HFF-Myc (cell line): ENCODE measurements around the gene HTR4.

Experiments
- DNase-seq: peaks from one replicate; pipeline ENCODE4 v3.0.0-alpha.2; 2011; ENCODE audit warnings: low read depth; ENCODE audit errors: extremely low read depth
- H3K4me3 ChIP-seq: replicated peaks from 2 replicates; pipeline ENCODE4 v1.5.1; 2011; ENCODE audit warnings: low read depth, mild to moderate bottlenecking, control low read depth, low read length
- TF ChIP-seq, protein P1 (sequence below): IDR thresholded peaks from 2 replicates; pipeline ENCODE4 v1.5.1; 2012; ENCODE audit warnings: mild to moderate bottlenecking, low read depth, low read length, control low read depth; ENCODE audit errors: missing control alignments

Gene HTR4

DNA sequence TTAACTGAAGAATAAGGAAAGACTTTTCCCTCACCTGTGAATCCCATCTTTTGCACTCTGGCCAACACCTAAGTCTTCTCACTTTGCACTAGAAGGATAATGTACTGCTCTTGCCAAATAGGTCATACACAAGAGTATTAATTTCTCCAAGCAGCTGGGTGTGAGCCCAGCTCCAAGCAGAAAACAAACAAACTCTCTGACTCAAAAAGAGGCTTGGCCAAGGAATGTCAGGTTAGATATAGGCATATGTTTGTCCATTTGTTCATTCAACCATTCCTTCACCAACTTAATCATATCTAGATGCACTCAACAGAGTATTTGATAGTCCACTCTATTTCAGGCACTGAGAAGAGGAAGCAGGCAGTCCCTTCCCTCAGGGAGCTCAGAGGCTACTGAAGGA lies 84.4 kb downstream of the HTR4 start:
- TF ChIP-seq, protein P1, sequence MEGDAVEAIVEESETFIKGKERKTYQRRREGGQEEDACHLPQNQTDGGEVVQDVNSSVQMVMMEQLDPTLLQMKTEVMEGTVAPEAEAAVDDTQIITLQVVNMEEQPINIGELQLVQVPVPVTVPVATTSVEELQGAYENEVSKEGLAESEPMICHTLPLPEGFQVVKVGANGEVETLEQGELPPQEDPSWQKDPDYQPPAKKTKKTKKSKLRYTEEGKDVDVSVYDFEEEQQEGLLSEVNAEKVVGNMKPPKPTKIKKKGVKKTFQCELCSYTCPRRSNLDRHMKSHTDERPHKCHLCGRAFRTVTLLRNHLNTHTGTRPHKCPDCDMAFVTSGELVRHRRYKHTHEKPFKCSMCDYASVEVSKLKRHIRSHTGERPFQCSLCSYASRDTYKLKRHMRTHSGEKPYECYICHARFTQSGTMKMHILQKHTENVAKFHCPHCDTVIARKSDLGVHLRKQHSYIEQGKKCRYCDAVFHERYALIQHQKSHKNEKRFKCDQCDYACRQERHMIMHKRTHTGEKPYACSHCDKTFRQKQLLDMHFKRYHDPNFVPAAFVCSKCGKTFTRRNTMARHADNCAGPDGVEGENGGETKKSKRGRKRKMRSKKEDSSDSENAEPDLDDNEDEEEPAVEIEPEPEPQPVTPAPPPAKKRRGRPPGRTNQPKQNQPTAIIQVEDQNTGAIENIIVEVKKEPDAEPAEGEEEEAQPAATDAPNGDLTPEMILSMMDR: no peak
- no peak overlapping the region for H3K4me3 ChIP-seq
- no peak for DNase-seq

DNA sequence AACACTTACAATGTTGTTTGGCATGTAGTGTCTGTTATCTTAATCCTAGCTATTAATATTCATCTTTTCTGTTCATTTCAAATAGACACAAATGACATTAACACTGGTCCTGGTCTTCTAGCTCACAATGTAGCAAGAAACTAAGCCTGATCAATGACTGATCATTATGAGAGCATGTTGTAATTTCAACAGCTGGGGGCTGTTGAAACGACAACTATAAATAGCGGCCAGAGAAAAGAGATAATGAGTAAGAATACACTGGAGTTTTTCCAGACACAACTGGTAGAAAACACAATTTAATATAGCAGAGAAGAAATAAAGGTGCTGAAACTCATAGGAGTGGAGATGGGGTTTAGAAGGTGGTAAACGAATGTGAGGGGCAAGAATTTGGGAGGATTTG lies 89.2 kb downstream of the HTR4 start:
- no peak overlapping the region for H3K4me3 ChIP-seq
- TF ChIP-seq, protein P1: no peak
- no peak for DNase-seq

DNA sequence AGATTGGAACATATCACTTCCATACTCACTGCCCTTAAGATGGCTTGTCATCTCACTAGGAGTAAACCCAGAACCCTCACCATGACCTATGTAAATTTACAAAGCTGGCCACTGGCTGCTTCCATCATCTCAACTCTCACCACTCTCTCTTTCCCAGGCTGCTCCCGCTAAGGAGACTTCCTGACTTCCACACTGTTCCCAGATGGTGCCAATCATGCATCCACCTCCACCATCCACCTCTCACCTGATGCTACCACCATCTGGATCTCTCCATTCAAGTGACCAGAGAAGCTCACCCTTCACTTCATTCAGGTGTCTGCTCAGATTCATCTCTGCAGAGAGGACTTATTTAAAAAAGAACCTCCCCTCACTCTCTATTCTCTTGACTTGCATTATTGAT lies 91.3 kb downstream of the HTR4 start:
- TF ChIP-seq, protein P1: no peak
- no peak for DNase-seq
- no peak overlapping the region for H3K4me3 ChIP-seq

DNA sequence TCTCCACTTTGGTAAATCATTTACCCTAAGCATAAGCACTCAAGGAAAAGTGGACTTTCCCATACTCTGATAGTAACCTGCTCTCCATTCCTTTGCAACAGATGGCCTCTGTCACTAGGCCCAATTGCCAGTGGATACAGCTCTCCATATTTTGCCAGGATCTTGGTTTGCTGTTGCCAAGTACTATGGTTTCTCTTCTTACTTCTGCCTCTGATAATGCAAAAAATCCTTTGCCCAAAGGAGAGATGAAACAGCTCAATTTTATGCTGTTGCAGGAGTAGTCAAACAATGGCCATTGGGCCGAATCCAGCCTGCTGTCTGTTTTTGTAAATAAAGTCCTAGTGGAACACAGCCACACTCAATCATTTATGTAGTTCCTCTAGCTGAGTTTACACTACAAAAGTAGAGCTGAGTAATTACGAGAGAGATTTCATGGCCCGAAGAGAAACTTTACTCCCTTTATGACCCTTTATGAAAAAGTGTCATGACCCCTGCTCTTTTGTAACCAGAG lies 92.5 kb downstream of the HTR4 start:
- TF ChIP-seq, protein P1: no peak
- no peak for DNase-seq
- no peak overlapping the region for H3K4me3 ChIP-seq

DNA sequence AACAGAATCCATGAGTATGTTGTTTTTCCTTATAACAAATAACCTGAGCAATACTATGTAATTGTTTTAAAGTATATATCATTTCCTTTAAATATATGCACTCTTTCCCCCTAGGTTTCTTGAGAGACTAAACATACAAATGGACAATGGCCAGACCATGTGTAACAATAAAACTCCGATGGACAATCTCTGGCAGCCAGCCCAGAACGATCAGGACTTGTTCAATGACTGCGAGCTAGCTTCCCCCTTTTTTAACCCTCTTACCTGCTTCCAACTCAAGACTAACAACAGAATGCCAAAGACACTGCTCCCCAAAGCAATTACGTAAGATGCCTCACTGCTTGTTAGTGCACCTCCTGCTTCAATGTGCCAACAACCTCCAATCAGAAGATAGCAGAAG lies 94.9 kb downstream of the HTR4 start:
- TF ChIP-seq, protein P1: no peak
- H3K4me3 ChIP-seq: no peak overlapping the region
- DNase-seq: no peak

DNA sequence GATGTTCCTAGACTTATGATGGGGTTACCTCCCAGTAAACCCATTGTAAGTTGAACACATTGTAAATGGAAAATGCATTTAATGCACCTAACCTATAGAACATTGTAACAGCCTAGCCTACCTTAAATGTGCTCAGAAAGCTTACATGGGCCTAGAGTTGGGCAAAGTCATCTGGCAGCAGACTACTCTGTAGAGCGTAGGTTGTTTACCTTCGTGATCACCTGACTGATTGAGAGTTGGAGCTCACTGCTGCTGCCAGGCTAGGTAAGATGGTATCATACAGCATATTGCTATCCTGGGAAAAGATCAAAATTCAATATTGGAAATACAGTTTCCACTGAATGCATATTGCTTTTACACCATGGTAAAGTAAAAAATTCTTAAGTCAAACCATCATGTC lies 95.4 kb downstream of the HTR4 start:
- TF ChIP-seq, protein P1: no peak
- H3K4me3 ChIP-seq: no peak overlapping the region
- DNase-seq: no peak

DNA sequence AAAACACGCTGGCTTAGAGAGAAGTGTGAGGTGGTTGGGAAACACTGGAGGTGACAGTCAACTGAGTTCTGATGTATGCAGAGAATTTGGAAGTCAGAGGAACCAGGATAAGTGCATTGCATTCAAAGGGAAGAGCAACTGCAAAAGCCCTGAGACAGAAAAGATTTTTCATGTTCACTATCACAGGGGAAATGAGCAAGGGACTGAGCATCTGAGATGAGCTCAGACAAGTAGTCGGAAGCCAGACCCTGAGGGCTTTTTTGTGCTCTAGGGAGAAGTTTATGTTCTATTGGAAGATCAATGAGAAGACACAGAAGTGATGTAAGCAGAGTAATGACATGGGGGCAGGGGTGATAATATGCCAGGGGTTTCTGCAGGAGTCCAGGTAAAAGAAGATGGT lies 97.5 kb downstream of the HTR4 start:
- no peak for DNase-seq
- TF ChIP-seq, protein P1: no peak
- no peak overlapping the region for H3K4me3 ChIP-seq
